CD14-positive monocyte (primary cell): Measurements from ENCODE around the gene OR5T1. TPM values are rescaled to one million over a fixed set of nuclear protein-coding genes. Genes with fewer than 3 reads are reported as not detected.

ENCODE experiments used
- DNase-seq, 3 donors: peaks; one replicate each; pipeline ENCODE4 v3.0.0-alpha.2; 2011 to 2022
- H2AFZ ChIP-seq: 2 replicates; pipeline ENCODE4 v1.6.0; 2012; ENCODE audit warnings: mild to moderate bottlenecking, low read depth, low read length, inconsistent platforms; ENCODE audit not compliant: insufficient read depth, poor library complexity, severe bottlenecking
- H3K27ac ChIP-seq, 2 donors: 1 replicate in 1 of 2; 2 replicates in 1 of 2; pipeline ENCODE4 v1.5.1; 2012 to 2013; ENCODE audit warnings: low read length in 2 of 2, control low read depth in 1 of 2, inconsistent platforms in 1 of 2, low read depth in 1 of 2, mild to moderate bottlenecking in 1 of 2
- H3K27me3 ChIP-seq, 2 donors: one replicate each; pipeline versions ENCODE4 v1.6.0 to v1.6.1; 2011 to 2013; ENCODE audit warnings: low read length in 2 of 2; ENCODE audit not compliant: control insufficient read depth in 2 of 2, insufficient read depth in 2 of 2
- H3K36me3 ChIP-seq, 2 donors: replicated peaks in 1 of 2; 1 replicate in 1 of 2; 2 replicates in 1 of 2; pipeline versions ENCODE4 v1.5.1 to v1.6.1; 2012 to 2013; ENCODE audit warnings: low read length in 2 of 2, control low read depth in 1 of 2, inconsistent platforms in 1 of 2, mild to moderate bottlenecking in 1 of 2; ENCODE audit not compliant: insufficient read depth in 2 of 2, control insufficient read depth in 1 of 2
- H3K4me1 ChIP-seq, 2 donors: 1 replicate in 1 of 2; 2 replicates in 1 of 2; pipeline versions ENCODE4 v1.5.1 to v1.6.1; 2012 to 2013; ENCODE audit warnings: low read length in 2 of 2, control low read depth in 1 of 2, inconsistent platforms in 1 of 2, mild to moderate bottlenecking in 1 of 2, moderate library complexity in 1 of 2; ENCODE audit not compliant: insufficient read depth in 2 of 2, control insufficient read depth in 1 of 2
- H3K4me2 ChIP-seq: replicated peaks from 2 replicates; pipeline ENCODE3; 2012; ENCODE audit warnings: low read length, moderate library complexity, mild to moderate bottlenecking; ENCODE audit not compliant: poor library complexity, severe bottlenecking; ENCODE audit errors: extremely low read depth
- H3K4me3 ChIP-seq, 3 experiments: fragments of 200-600 bp in 1 of 3; sonication (generic) in 1 of 3; replicated peaks in 1 of 3; 1 replicate in 2 of 3; 2 replicates in 1 of 3; pipeline ENCODE4 v1.5.1; 2011 to 2013; ENCODE audit warnings: low read length in 3 of 3, mild to moderate bottlenecking in 3 of 3, control low read depth in 2 of 3, low read depth in 2 of 3, inconsistent platforms in 1 of 3, moderate library complexity in 1 of 3
- H3K79me2 ChIP-seq: 2 replicates; pipeline ENCODE4 v1.6.0; 2012; ENCODE audit warnings: mild to moderate bottlenecking, control low read depth, inconsistent platforms, low read length, moderate library complexity; ENCODE audit not compliant: insufficient read depth
- H3K9ac ChIP-seq: 2 replicates; pipeline ENCODE4 v1.6.0; 2017; ENCODE audit warnings: low read length, mild to moderate bottlenecking; ENCODE audit not compliant: insufficient read depth, poor library complexity, severe bottlenecking
- H3K9me3 ChIP-seq, 2 donors: replicated peaks in 1 of 2; 1 replicate in 1 of 2; 2 replicates in 1 of 2; pipeline versions ENCODE4 v1.5.1 to v1.6.1; 2012 to 2013; ENCODE audit warnings: low read length in 2 of 2, control low read depth in 1 of 2; ENCODE audit not compliant: control insufficient read depth in 1 of 2, insufficient read depth in 1 of 2
- H4K20me1 ChIP-seq: 2 replicates; pipeline ENCODE4 v1.6.0; 2012; ENCODE audit warnings: mild to moderate bottlenecking, low read length, control low read depth, moderate library complexity; ENCODE audit not compliant: insufficient read depth
- H3K27ac Mint-ChIP-seq, 7 donors: one replicate each; pipeline ENCODE4 v1.8.0; 2020; ENCODE audit warnings: mild to moderate bottlenecking in 7 of 7, mixed read lengths in 7 of 7, moderate library complexity in 6 of 7, inconsistent platforms in 2 of 7
- H3K27me3 Mint-ChIP-seq, 3 donors: one replicate each; pipeline ENCODE4 v1.8.0; 2021 to 2022; ENCODE audit warnings: low read depth in 3 of 3, mild to moderate bottlenecking in 3 of 3, mixed read lengths in 3 of 3, moderate library complexity in 3 of 3, inconsistent platforms in 1 of 3
- H3K36me3 Mint-ChIP-seq, 2 donors: one replicate each; pipeline ENCODE4 v1.8.0; 2020; ENCODE audit warnings: mixed read lengths in 2 of 2, inconsistent platforms in 1 of 2, mild to moderate bottlenecking in 1 of 2
- H3K4me1 Mint-ChIP-seq: one replicate; pipeline ENCODE4 v1.8.0; 2020; ENCODE audit warnings: mild to moderate bottlenecking, mixed read lengths
- H3K4me3 Mint-ChIP-seq, 2 donors: one replicate each; pipeline ENCODE4 v1.8.0; 2020; ENCODE audit warnings: mild to moderate bottlenecking in 2 of 2, mixed read lengths in 2 of 2, moderate library complexity in 1 of 2
- H3K9me3 Mint-ChIP-seq, 7 donors: one replicate each; pipeline ENCODE4 v1.8.0; 2020 to 2022; ENCODE audit warnings: mixed read lengths in 7 of 7, mild to moderate bottlenecking in 6 of 7, moderate library complexity in 6 of 7, inconsistent platforms in 2 of 7
- CTCF ChIP-seq: fragments of 200-600 bp; IDR thresholded peaks from one replicate; pipeline ENCODE4 v1.8.0; 2022; ENCODE audit warnings: antibody characterized with exemption, mild to moderate bottlenecking
- WGBS: methylation state at CpG from one replicate; pipeline ENCODE4 v1.1.5; 2013; ENCODE audit warnings: missing lambda C conversion rate; ENCODE audit not compliant: insufficient coverage; 5-methylcytosine and 5-hydroxymethylcytosine counted together
- intact Hi-C, 2 donors: fragments of 100-400 bp; cut with micrococcal nuclease; formaldehyde crosslinking; loops; one replicate each; pipeline versions ENCODE4 v1.15.0 to v1.15.1; 2023
- polyA plus RNA-seq, 3 donors: library from polyadenylated mRNA; depleted of rRNA in 1 of 3; unstranded in 2 of 3; stranded (reverse) in 1 of 3; fragments of 300-500 nt in 2 of 3; fragments of >200 nt in 1 of 3; fragmentation: Illumina TruSeq in 2 of 3; gene quantifications; 1 replicate in 2 of 3; 2 replicates in 1 of 3; pipeline ENCODE4 v1.2.3, GENCODE V29; 2012 to 2021

Gene OR5T1
- polyA plus RNA-seq, 3 donors = not detected

- Mint-ChIP-seq H3K27ac (no peak within 1 kb of the TSS), H3K36me3 (no peaks in the 10 kb centered on the region), H3K4me1 (no peaks in the 10 kb centered on the region), H3K9me3 (peaks cover 0 to 9% (median 2%) of the 10 kb centered on the region in 7 donors), H3K27me3 (no peaks in the 10 kb centered on the region), H3K4me3 (no peak within 1 kb of the TSS)
- H4K20me1 ChIP-seq = no peaks in the 10 kb centered on the region
- H3K36me3 ChIP-seq = no peaks in the 10 kb centered on the region
- H3K9ac ChIP-seq = no peak within 1 kb of the TSS
- peaks cover 0 to 3% of the 10 kb centered on the region in 2 donors for H3K9me3 ChIP-seq
- H3K27ac ChIP-seq = no peak within 1 kb of the TSS
- H3K27me3 ChIP-seq = no peaks in the 10 kb centered on the region
- TF ChIP-seq CTCF = no peak
- H3K4me1 ChIP-seq = no peaks in the 10 kb centered on the region
- H3K4me2 ChIP-seq = no peak within 1 kb of the TSS
- H2AFZ ChIP-seq = no peak within 1 kb of the TSS
- no peaks in the 10 kb centered on the region for H3K79me2 ChIP-seq
- H3K4me3 ChIP-seq = no peak within 1 kb of the TSS
- intact Hi-C loops = no loop called here
- DNase-seq = no peak
These were observed 22.0 kb upstream of the OR5T1 start, which contains the start of gene OR5T3 for GRCh38 chr11:56251954-56252353. TSS of gene OR5T3 (plus strand) at chr11:56252254. CDS start at chr11:56252254, 0 bp downstream.

GRCh38 chr11:56271092-56271491, 2.9 kb upstream of the OR5T1 start:
- no peaks in the 10 kb centered on the region for H3K36me3 ChIP-seq
- no peaks in the 10 kb centered on the region for H3K27me3 Mint-ChIP-seq
- H2AFZ ChIP-seq = no peak overlapping the region
- no peak for DNase-seq
- H3K9ac ChIP-seq = no peak overlapping the region
- intact Hi-C loops = no loop called here
- no peak overlapping the region for H3K27ac ChIP-seq
- no peaks in the 10 kb centered on the region for H3K79me2 ChIP-seq
- WGBS = no CpG with 5 or more reads among the region's 3 CpGs
- no peak overlapping the region for H3K4me3 ChIP-seq
- TF ChIP-seq CTCF = no peak
- no peak overlapping the region for H3K27ac Mint-ChIP-seq
- H3K4me1 ChIP-seq = no peaks in the 10 kb centered on the region
- no peaks in the 10 kb centered on the region for H4K20me1 ChIP-seq
- no peak overlapping the region for H3K4me2 ChIP-seq
- H3K9me3 Mint-ChIP-seq = peaks cover 0 to 9% (median 5%) of the 10 kb centered on the region in 7 donors
- no peaks in the 10 kb centered on the region for H3K4me1 Mint-ChIP-seq
- no peaks in the 10 kb centered on the region for H3K36me3 Mint-ChIP-seq
- no peak overlapping the region for H3K4me3 Mint-ChIP-seq
- no peaks in the 10 kb centered on the region for H3K27me3 ChIP-seq
- peaks cover 13 to 16% of the 10 kb centered on the region in 2 donors for H3K9me3 ChIP-seq
